Cardiac muscle cell (in vitro differentiated cells and primary cell): ENCODE data around the gene PCNX2. TPM values are rescaled to one million over a fixed set of nuclear protein-coding genes. Genes with fewer than 3 reads are reported as not detected.

Experiments used
- DNase-seq, 2 donors: peaks; one replicate each; pipeline versions ENCODE4 v3.0.0 to v3.0.0-alpha.2; 2010 to 2017; ENCODE audit warnings: low read depth in 1 of 2, low spot score in 1 of 2
- H3K27ac ChIP-seq: fragments of 200-600 bp; sonication (generic); 2 replicates; pipeline ENCODE4 v1.5.1; 2016
- H3K27me3 ChIP-seq: fragments of 200-600 bp; sonication (generic); 2 replicates; pipeline ENCODE4 v1.6.0; 2016; ENCODE audit warnings: control low read depth
- H3K36me3 ChIP-seq: fragments of 200-600 bp; sonication (generic); 2 replicates; pipeline ENCODE4 v1.5.1; 2016; ENCODE audit warnings: control low read depth
- H3K4me1 ChIP-seq: fragments of 200-600 bp; sonication (generic); 2 replicates; pipeline ENCODE4 v1.8.1; 2017; ENCODE audit warnings: low read depth, mild to moderate bottlenecking, mixed run types
- H3K4me3 ChIP-seq: fragments of 200-600 bp; sonication (generic); 2 replicates; pipeline ENCODE4 v1.5.1; 2016; ENCODE audit warnings: mild to moderate bottlenecking
- H3K9me3 ChIP-seq: fragments of 200-600 bp; sonication (generic); 2 replicates; pipeline ENCODE4 v1.5.1; 2017; ENCODE audit warnings: low read depth, mild to moderate bottlenecking, control low read depth
- polyA plus RNA-seq: library from polyadenylated mRNA; unstranded; fragments of >200 nt; fragmentation: Nextera tagmentation; extraction: Ambion mirVana; gene quantifications from 2 replicates; pipeline ENCODE4 v1.2.1, GENCODE V29; 2016
- total RNA-seq: library from RNA; depleted of rRNA; stranded (reverse); fragments of >200 nt; gene quantifications from 2 replicates; pipeline ENCODE4 v1.2.3, GENCODE V29; 2016
- TF ChIP-seq, protein P1 (sequence below): IDR thresholded peaks from 2 replicates; pipeline ENCODE4 v1.5.1; 2012; ENCODE audit warnings: low read depth, mild to moderate bottlenecking, low read length

PCNX2 gene
- total and polyA plus RNA-seq, 2 experiments from 2014 or later, result 3.9 to 5.1 TPM

DNA sequence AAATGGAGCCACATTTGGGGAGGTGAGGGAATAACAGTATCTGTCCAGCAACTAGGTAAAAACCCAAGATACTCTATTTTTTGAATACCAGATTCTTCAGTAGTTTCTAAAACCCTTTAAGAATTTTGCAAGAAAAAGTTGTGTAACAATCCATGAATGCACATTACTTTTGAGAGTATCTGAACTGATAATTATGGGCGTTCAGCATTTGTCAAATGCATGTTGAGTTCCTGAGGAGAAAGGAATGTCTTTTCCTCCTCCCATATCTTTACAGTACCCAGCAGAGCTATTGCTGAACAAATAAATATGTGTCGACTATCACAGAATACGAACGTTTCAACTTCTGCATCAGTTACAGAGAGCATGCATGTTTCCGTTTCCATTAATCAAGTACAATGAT lies 104.5 kb downstream of the PCNX2 start:
- peak in 1 of 2 donors; percentile 38 for DNase-seq
- no peak overlapping the region for H3K27ac ChIP-seq
- no peaks in the 10 kb centered on the region for H3K9me3 ChIP-seq
- no peaks in the 10 kb centered on the region for H3K36me3 ChIP-seq
- TF ChIP-seq, protein P1, sequence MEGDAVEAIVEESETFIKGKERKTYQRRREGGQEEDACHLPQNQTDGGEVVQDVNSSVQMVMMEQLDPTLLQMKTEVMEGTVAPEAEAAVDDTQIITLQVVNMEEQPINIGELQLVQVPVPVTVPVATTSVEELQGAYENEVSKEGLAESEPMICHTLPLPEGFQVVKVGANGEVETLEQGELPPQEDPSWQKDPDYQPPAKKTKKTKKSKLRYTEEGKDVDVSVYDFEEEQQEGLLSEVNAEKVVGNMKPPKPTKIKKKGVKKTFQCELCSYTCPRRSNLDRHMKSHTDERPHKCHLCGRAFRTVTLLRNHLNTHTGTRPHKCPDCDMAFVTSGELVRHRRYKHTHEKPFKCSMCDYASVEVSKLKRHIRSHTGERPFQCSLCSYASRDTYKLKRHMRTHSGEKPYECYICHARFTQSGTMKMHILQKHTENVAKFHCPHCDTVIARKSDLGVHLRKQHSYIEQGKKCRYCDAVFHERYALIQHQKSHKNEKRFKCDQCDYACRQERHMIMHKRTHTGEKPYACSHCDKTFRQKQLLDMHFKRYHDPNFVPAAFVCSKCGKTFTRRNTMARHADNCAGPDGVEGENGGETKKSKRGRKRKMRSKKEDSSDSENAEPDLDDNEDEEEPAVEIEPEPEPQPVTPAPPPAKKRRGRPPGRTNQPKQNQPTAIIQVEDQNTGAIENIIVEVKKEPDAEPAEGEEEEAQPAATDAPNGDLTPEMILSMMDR, result no peak
- H3K4me1 ChIP-seq, result no peaks in the 10 kb centered on the region
- H3K4me3 ChIP-seq, result no peak overlapping the region
- H3K27me3 ChIP-seq, result no peaks in the 10 kb centered on the region

DNA sequence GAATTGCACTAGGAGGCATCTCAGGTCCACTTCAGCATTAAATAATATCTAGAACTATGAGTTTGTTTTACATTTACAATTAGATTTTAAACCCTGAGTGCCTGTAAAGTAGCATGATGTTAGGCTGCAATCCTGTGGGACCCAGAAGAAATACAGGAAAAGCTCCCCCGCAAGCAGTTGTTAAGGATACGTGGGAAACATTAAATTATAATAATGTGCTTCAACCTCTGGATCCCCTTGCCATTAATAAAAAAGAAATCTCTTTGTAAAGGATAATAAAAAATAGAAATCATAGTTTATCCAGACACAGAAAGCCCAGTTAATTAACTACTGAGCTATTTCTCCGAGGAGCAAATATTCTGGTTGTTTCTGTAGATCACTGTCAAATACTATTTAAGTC lies 106.0 kb downstream of the PCNX2 start:
- DNase-seq, result no peak
- H3K4me3 ChIP-seq, result no peak overlapping the region
- H3K36me3 ChIP-seq, result no peaks in the 10 kb centered on the region
- H3K9me3 ChIP-seq, result no peaks in the 10 kb centered on the region
- no peaks in the 10 kb centered on the region for H3K27me3 ChIP-seq
- no peaks in the 10 kb centered on the region for H3K4me1 ChIP-seq
- TF ChIP-seq, protein P1, result no peak
- H3K27ac ChIP-seq, result no peak overlapping the region

GRCh38 chr1:233188061-233188460 lies 107.5 kb downstream of the PCNX2 start:
- Histone ChIP-seq H3K36me3 (no peaks in the 10 kb centered on the region), H3K9me3 (no peaks in the 10 kb centered on the region), H3K4me3 (no peak overlapping the region), H3K4me1 (no peaks in the 10 kb centered on the region), H3K27ac (no peak overlapping the region), H3K27me3 (no peaks in the 10 kb centered on the region)
- DNase-seq, result no peak
- TF ChIP-seq, protein P1, result no peak

GRCh38 chr1:233183226-233184020 lies 112.1 kb downstream of the PCNX2 start:
- no peak overlapping the region for H3K4me3 ChIP-seq
- TF ChIP-seq, protein P1, result no peak
- H3K36me3 ChIP-seq, result no peaks in the 10 kb centered on the region
- no peak overlapping the region for H3K27ac ChIP-seq
- DNase-seq, result no peak
- no peaks in the 10 kb centered on the region for H3K9me3 ChIP-seq
- no peaks in the 10 kb centered on the region for H3K27me3 ChIP-seq
- no peaks in the 10 kb centered on the region for H3K4me1 ChIP-seq

GRCh38 chr1:233182587-233182986 lies 112.9 kb downstream of the PCNX2 start:
- H3K27me3 ChIP-seq, result no peaks in the 10 kb centered on the region
- H3K27ac ChIP-seq, result no peak overlapping the region
- H3K4me3 ChIP-seq, result no peak overlapping the region
- no peak for DNase-seq
- no peaks in the 10 kb centered on the region for H3K9me3 ChIP-seq
- H3K36me3 ChIP-seq, result no peaks in the 10 kb centered on the region
- no peaks in the 10 kb centered on the region for H3K4me1 ChIP-seq
- TF ChIP-seq, protein P1, result no peak
